Measurements from ENCODE around the gene ATP6V1E1.

Gene ATP6V1E1

DNA sequence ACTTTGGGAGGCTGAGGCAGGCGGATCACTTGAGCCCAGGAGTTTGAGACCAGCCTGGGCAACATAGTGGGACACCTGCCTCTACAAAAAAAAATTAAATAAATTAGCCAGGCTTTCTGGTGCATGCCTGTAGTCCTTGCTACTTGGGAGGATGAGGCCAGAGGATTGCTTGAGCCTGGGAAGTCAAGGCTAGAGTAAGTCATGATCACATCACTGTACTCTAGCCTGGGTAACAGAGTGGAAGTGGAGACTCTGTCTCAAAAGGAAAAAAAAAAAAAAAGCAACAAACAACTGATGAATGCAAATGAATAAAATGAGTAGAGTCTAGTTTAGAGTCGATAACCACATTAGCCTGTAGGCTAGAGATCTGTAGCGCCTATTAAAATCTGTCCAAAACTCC, 6.1 kb upstream of the ATP6V1E1 start:
- FAIRE-seq (no peak), DNase-seq (ENCODE audit: insufficient read length, low spot score) (no peak)

GRCh38 chr22:17633998-17634323, 5.4 kb upstream of the ATP6V1E1 start:
- FAIRE-seq: no peak
- no peak for DNase-seq (ENCODE audit: insufficient read length, low spot score)

DNA sequence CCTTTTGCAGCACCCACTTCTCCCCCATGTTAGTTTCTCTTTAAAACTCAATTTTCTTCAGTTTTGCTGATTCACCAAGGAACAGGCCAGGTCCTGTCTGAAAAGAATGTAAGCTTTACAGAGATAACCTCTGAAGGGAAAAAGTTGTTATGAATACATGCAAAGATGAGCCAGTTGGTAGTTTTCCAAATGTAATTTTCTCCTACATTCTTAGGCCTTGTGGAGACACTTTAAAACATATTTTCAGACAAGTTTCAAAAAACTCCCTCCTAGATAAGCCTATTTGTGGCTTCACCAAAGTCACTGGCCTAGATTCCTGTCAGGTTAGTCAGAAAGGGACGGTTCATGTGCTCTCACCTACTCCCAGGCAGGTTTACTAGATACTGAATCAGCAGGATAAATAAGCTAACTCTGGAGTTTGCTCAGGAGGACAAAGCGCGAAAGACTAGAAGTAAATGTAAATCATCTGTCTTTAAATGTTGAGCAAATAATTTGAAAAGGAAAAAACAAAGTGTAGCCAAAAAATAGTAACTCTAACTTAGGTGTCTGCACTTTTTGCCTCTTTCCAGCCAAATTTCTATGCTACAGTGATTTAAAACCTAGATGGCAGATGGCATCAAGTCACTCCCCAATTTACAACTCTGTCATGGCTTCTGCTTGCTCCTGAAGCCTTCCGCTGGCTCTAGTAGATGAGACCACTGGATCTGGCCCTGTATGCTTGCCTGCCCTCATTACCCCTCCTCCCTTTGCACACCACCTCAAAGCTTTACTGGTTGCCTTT, 4.9 kb upstream of the ATP6V1E1 start:
- no peak for FAIRE-seq
- DNase-seq (ENCODE audit: insufficient read length, low spot score): no peak

DNA sequence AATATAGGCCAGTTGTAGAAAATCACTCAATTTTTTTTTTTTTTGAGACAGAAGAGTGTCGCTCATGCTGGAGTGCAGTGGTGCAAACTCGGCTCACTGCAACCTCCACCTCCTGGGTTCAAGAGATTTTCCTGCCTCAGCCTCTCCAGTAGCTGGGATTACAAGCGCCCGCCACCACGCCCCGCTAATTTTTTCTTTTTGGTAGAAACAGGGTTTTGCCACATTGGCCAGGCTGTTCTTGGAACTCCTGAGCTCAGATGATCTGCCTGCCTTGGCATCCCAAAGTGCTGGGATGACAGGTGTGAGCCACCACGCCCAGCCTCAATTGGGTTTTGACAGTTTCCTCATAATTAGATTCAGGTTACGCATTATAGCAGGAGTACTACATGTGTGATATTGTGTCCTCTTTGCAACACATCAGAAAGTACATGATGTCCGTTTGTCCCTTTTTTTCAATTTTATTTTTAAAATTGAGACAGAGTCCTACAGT, 2.6 kb upstream of the ATP6V1E1 start:
- FAIRE-seq (no peak), DNase-seq (ENCODE audit: insufficient read length, low spot score) (no peak)

DNA sequence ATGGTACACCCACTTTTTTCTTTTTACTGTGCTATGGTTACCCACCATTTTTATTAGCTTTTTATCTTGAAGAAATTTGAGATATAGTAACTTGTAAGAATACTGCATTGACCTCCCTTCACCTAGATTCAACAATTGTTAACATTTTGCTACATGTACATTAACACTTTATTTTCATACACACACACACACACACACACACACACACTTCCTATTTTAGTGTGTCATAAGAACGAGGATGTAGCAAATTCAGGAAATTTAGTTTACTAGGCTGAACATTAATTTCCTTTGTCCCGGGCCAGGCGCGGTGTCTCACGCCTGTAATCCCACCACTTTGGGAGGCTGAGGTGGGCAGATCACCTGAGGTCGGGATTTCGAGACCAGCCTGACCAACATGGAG, 1.1 kb upstream of the ATP6V1E1 start:
- no peak for FAIRE-seq
- DNase-seq (ENCODE audit: insufficient read length, low spot score): no peak

GRCh38 chr22:17629173-17629489, 582 bp upstream of the ATP6V1E1 start:
- DNase-seq (ENCODE audit: insufficient read length, low spot score): no peak
- no peak for FAIRE-seq

DNA sequence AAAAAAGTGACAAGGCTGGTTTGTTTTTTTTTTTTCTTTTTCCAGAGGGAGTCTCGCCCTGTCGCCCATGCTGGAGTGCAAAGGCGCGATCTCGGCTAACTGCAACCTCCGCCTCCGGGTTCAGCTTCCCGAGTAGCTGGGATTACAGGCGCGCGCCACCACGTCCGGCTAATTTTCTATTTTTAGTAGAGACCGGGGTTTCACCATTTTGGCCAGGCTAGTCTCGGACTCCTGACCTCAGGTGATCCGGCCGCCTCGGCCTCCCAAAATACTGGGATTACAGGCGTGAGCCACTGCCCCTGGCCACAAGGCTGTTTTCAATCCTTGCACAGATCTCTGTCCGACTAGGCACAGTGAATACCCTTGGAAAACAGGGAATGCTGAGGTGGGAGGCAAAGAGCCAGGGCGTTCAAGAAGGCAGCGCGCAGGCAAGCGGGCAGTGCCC, 566 bp downstream of the ATP6V1E1 start:
- DNase-seq (ENCODE audit: insufficient read length, low spot score) (no peak), FAIRE-seq (no peak)

DNA sequence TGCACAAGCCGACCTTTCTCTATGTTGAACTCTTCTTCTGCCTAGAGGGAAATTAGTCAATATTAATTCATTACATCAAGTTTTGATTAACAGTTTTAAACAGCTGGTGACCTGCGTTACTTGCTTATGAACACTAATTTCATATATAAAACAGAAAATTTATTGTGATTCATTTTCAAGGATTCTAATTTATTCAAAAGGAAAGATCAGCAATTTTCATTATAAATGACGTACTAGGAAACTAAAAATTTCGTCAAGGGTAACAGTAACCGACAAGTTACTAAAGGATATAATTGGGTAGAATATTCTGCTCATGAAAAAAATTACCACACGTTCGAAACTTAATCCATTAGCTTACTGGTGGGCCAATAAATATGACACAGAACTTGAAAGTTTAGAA, 15.3 kb downstream of the ATP6V1E1 start:
- FAIRE-seq (no peak), DNase-seq (ENCODE audit: insufficient read length, low spot score) (no peak)

DNA sequence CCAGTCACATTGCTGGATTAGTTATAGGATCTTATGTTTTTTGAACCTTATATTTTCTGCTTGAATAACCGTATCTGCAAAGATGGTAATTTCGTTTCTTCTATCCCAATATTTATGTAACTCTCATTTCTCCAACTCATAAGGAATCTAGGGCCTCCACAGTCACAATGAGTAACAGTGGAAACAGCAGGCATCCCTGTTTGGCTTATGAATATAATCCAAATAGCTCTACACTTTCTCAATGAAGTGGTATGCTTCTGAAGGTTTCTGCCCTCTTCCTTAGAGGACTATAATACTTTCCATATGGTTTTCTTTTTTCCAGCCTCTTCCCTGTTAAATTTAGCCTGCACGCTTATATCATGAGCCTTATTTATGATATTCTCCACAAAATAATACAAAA, 16.5 kb downstream of the ATP6V1E1 start:
- DNase-seq (ENCODE audit: insufficient read length, low spot score): no peak
- FAIRE-seq: no peak

GRCh38 chr22:17607891-17608521, 20.5 kb downstream of the ATP6V1E1 start:
- DNase-seq (ENCODE audit: insufficient read length, low spot score) (no peak), FAIRE-seq (no peak)

GRCh38 chr22:17606496-17606895, 22.1 kb downstream of the ATP6V1E1 start:
- DNase-seq (ENCODE audit: insufficient read length, low spot score): no peak
- no peak for FAIRE-seq

- DNase-seq (ENCODE audit: insufficient read length, low spot score) (no peak), FAIRE-seq (no peak)
Measured at GRCh38 chr22:17603668-17604067, 24.9 kb downstream of the ATP6V1E1 start.

DNA sequence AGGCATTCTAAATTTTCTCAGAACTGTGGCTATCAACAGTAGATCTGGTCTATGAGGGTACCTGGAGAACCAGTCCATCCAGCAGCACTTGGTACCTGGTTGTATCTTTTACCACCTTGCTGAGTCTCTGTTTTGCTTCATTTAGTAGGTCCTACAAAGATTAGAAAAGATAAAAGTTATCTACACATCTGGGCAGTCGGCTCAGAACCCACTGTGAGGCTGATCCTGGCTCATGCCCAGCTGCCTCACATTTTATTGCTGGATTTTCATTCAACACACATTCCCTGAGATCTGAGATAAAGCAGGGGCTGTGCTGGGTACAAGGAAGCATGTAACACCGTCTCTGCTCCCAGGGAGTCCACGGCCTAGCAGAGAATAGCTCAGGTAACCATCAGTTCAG, 27.5 kb downstream of the ATP6V1E1 start:
- no peak for DNase-seq (ENCODE audit: insufficient read length, low spot score)
- no peak for FAIRE-seq

GRCh38 chr22:17598318-17598717, 30.2 kb downstream of the ATP6V1E1 start:
- DNase-seq (ENCODE audit: insufficient read length, low spot score) (no peak), FAIRE-seq (no peak)

DNA sequence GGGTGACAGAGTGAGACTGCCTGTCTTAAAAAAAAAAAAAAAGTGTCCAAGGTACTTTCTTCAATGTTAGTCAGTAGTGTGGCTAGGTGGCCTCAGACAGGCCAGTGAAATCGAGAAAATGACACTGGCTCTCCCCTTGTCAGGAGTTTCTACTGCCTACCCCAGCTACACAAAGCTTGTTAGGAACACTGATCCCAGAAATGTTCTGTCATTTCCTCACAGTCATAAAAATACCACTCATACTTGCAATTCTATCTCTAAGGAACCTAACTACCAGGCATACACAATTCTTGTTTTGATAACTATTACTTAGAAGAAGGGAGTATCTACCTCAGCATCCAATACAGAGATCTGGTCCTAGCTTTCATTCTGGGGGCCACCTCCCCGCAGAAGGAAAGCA, 31.3 kb downstream of the ATP6V1E1 start:
- FAIRE-seq (no peak), DNase-seq (ENCODE audit: insufficient read length, low spot score) (no peak)

GRCh38 chr22:17596226-17596625, 32.3 kb downstream of the ATP6V1E1 start:
- FAIRE-seq (no peak), DNase-seq (ENCODE audit: insufficient read length, low spot score) (no peak)

DNA sequence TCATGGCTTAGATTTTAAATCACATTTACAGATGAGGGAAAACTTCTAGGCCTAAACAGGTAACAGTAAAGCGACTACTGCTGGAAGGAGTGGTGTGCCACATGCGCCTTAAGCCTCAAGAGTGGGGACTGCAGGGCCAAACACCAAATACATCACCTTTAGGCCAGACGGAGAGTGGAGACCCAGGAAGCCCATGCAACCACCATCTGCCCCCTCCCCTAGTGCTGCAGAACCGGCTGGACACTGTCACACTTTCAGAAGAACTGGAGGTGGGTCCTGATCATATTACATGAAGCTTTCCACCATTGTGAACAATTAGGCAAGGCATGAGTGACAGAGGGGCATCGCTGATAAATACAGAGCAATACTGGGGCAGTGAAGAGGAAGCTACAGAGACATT, 36.3 kb downstream of the ATP6V1E1 start:
- DNase-seq (ENCODE audit: insufficient read length, low spot score) (no peak), FAIRE-seq (no peak)

DNA sequence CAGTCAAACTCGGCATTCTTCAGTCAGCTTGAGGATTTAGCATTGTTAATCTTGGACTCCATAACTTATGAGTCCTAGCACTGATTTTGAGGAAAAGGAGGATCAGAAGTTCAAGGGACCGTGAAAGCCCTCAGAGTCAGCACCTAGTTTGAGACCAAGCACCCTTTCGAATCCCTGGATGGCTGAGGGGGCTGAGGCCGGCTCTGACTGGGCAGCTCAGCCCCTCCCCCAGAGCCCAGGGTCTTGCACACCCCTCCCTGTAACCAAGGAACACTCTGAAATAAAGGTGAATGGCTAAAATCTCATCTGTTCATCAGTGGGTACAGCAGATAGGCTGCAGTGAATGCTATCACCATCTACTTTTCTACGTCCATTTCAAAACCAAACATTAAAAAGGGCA, 38.0 kb downstream of the ATP6V1E1 start:
- no peak for DNase-seq (ENCODE audit: insufficient read length, low spot score)

GRCh38 chr22:17589810-17590375, 38.7 kb downstream of the ATP6V1E1 start:
- FAIRE-seq: no peak

More for the DNA sequence above, 38.0 kb downstream of the ATP6V1E1 start:
- no peak for FAIRE-seq

GRCh38 chr22:17588606-17589005, 39.9 kb downstream of the ATP6V1E1 start:
- no peak for DNase-seq (ENCODE audit: insufficient read length, low spot score)
- FAIRE-seq: no peak

More at GRCh38 chr22:17589810-17590375, 38.7 kb downstream of the ATP6V1E1 start:
- no peak for DNase-seq (ENCODE audit: insufficient read length, low spot score)

GRCh38 chr22:17587629-17588028, 40.9 kb downstream of the ATP6V1E1 start:
- FAIRE-seq: no peak
- no peak for DNase-seq (ENCODE audit: insufficient read length, low spot score)

DNA sequence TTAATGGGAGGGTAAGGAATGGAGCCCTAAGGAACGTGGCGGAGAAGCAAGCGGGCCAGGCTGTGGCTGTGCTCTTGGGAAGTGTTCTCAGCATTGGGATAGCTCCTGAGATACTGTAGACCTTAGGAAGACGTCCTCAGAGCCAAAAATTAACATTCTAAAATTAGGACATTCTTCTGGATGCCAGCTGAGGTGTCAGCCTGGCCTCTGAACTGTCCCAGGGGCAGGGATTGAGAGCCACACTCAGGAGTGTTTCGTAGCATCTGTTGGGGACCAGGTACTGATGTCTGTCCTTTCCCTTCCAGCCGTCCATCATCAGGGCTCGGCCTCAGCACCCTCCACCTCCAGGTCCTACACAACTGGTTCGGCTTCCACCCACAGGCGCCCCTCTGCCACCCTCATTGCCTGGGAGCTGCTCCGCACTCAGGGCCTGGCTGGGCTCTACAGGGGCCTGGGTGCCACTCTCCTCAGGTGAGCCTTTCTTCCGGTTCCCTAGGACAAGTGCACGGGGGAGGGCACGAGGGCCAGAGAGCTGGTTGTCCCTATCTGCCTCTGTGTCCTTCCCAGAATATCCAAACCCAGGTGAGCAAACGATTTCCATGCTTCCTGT, 41.6 kb downstream of the ATP6V1E1 start:
- FAIRE-seq (no peak), DNase-seq (ENCODE audit: insufficient read length, low spot score) (no peak)

Measured in GM19239 (cell line).